ENCODE measurements around the gene PSMD11. TPM values are rescaled to one million over a fixed set of nuclear protein-coding genes. Genes with fewer than 3 reads are reported as not detected.

Gene PSMD11
- total RNA-seq, 1 experiment from 2014 or later = 169 TPM

GRCh38 chr17:32491371-32492263, 47.3 kb downstream of the PSMD11 start:
- no peak overlapping the region for H2BK15ac ChIP-seq (ENCODE audit: low read depth, low read length)
- peaks cover 3% of the 10 kb centered on the region for H3K79me1 ChIP-seq (ENCODE audit: insufficient read depth, low read depth, low read length, poor library complexity, severe bottlenecking)
- no peak overlapping the region for H2AFZ ChIP-seq (ENCODE audit: low read length)
- no peak overlapping the region for H3K4me2 ChIP-seq (ENCODE audit: insufficient read depth, insufficient read length, low read length)
- Mint-ChIP-seq H3K27me3 (ENCODE audit: low read depth) (no peaks in the 10 kb centered on the region; the same call in 1 of the 2 replicates), H3K27ac (peak overlapping the region; percentile 45 to 76 (median 68); a peak in 5 of 7 replicates), H3K36me3 (ENCODE audit: insufficient read depth in 1 of 3, low read depth in 3 of 3) (peaks cover 15 to 27% (median 23%) of the 10 kb centered on the region in 3 experiments), H3K4me3 (peak overlapping the region in 1 of 2 experiments; percentile 25; a peak in 1 of 5 replicates), H3K9me3 (no peaks in the 10 kb centered on the region), H3K4me1 (peaks cover 41 to 51% of the 10 kb centered on the region in 2 experiments)
- WGBS (ENCODE audit: extremely low coverage, insufficient read length, low lambda C conversion rate) = no CpG with 5 or more reads among the region's 21 CpGs
- H3K23ac ChIP-seq (ENCODE audit: insufficient read length, low read depth, low read length) = no peak overlapping the region
- H3K4me1 ChIP-seq (ENCODE audit: insufficient read depth, low read length) = peaks cover 5% of the 10 kb centered on the region; the same call in 1 of the 2 replicates
- H2AK5ac ChIP-seq (ENCODE audit: insufficient read length, low read length) = no peak overlapping the region
- H3T11ph ChIP-seq (ENCODE audit: low read length) = no peak overlapping the region
- no peak for DNase-seq
- H3K79me2 ChIP-seq (ENCODE audit: insufficient read depth, low read length) = no peaks in the 10 kb centered on the region
- no peak for TF ChIP-seq CTCF (conservative IDR thresholded peaks at IDR 0.05)
- peak overlapping the region; percentile 6; the same call in 1 of the 2 replicates for H3K14ac ChIP-seq (ENCODE audit: insufficient read depth, low read length)
- H3K27ac ChIP-seq (ENCODE audit: insufficient read length, low read depth, low read length) = no peak overlapping the region
- H4K8ac ChIP-seq (replicated peaks; ENCODE audit: insufficient read length, low read depth, low read length) = no peak overlapping the region
- H3K4ac ChIP-seq (ENCODE audit: low read depth, low read length) = no peak overlapping the region
- H2BK120ac ChIP-seq (ENCODE audit: low read depth, low read length, poor library complexity, severe bottlenecking) = no peak overlapping the region
- H3K9me3 ChIP-seq (ENCODE audit: control insufficient read depth, low read depth, low read length) = no peaks in the 10 kb centered on the region
- H4K91ac ChIP-seq (ENCODE audit: insufficient read length, low read depth, low read length) = no peak overlapping the region
- H2BK12ac ChIP-seq (ENCODE audit: insufficient read length, low read depth, low read length) = no peak overlapping the region
- H4K20me1 ChIP-seq (ENCODE audit: control insufficient read depth, insufficient read depth, insufficient read length) = no peaks in the 10 kb centered on the region
- H3K9ac ChIP-seq (ENCODE audit: extremely low read depth, insufficient read length, low read length) = no peak overlapping the region
- H2BK5ac ChIP-seq (ENCODE audit: insufficient read length, low read length) = no peak overlapping the region
- no peak overlapping the region for H3K56ac ChIP-seq (ENCODE audit: insufficient read length, low read depth, low read length)
- H4K5ac ChIP-seq (ENCODE audit: insufficient read length, low read depth, low read length) = no peak overlapping the region
- H2BK20ac ChIP-seq (ENCODE audit: low read depth, low read length, poor library complexity, severe bottlenecking) = no peak overlapping the region
- H3K27me3 ChIP-seq (ENCODE audit: insufficient read depth, low read length) = no peaks in the 10 kb centered on the region
- H3K23me2 ChIP-seq (ENCODE audit: insufficient read length, low read depth, low read length, poor library complexity, severe bottlenecking) = peaks cover 8% of the 10 kb centered on the region
- H3K18ac ChIP-seq (ENCODE audit: insufficient read length, low read depth, low read length) = no peak overlapping the region
